ENCODE data around the gene CENPO.

DNA sequence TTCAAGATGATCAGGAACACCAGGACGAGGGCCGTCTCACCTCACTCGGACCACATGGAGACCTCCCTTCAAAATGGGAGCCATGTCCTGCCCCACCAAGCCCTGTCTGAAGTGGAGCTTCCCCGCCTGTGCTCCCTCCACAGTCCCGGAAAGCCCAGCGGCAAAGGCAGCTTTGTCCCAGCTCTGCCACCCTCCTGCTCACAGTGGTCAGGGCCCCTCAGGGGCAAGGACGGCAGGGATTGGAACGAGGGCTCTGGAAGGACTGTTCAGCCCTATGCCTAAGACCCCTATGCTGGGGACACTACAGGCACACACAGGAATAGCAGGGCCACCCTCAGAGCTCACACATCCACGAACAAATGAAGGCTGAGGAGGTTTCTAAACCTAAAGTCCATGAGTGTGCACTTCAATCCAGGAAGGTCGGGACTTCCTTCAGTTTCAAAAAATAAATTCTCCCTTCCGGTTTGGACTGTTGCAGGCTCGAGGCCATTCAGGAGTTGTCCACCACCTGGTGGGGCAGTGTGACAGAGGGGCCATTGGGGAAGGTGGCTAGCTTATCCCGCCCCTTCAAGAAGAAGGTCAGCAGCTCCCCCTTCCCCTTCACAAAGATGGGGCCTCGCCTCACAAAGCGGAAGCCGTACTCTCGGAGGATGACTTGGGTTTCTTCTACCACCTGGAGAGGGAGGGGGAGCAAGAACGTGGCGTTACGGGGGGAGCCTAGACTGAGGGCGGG, 26.4 kb downstream of the CENPO start:
- TF ChIP-seq, protein P1, sequence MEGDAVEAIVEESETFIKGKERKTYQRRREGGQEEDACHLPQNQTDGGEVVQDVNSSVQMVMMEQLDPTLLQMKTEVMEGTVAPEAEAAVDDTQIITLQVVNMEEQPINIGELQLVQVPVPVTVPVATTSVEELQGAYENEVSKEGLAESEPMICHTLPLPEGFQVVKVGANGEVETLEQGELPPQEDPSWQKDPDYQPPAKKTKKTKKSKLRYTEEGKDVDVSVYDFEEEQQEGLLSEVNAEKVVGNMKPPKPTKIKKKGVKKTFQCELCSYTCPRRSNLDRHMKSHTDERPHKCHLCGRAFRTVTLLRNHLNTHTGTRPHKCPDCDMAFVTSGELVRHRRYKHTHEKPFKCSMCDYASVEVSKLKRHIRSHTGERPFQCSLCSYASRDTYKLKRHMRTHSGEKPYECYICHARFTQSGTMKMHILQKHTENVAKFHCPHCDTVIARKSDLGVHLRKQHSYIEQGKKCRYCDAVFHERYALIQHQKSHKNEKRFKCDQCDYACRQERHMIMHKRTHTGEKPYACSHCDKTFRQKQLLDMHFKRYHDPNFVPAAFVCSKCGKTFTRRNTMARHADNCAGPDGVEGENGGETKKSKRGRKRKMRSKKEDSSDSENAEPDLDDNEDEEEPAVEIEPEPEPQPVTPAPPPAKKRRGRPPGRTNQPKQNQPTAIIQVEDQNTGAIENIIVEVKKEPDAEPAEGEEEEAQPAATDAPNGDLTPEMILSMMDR (IDR thresholded peaks at IDR 0.05; ENCODE audit: poor library complexity) = no peak
- TF ChIP-seq EZH2phosphoT487 (IDR thresholded peaks at IDR 0.05; ENCODE audit: low read depth, severe bottlenecking, unreplicated experiment) (no peak), EZH2 (IDR thresholded peaks at IDR 0.05; ENCODE audit: borderline replicate concordance) (no peak)
